CD14-positive monocyte (primary cell): ENCODE measurements around the gene SSU72. TPM values are rescaled to one million over a fixed set of nuclear protein-coding genes. Genes with fewer than 3 reads are reported as not detected.

Experiments
- DNase-seq, 3 donors: peaks; one replicate each; pipeline ENCODE4 v3.0.0-alpha.2; 2011 to 2022
- H2AFZ ChIP-seq: 2 replicates; pipeline ENCODE4 v1.6.0; 2012; ENCODE audit warnings: mild to moderate bottlenecking, low read depth, low read length, inconsistent platforms; ENCODE audit not compliant: insufficient read depth, poor library complexity, severe bottlenecking
- H3K27ac ChIP-seq, 2 donors: 1 replicate in 1 of 2; 2 replicates in 1 of 2; pipeline ENCODE4 v1.5.1; 2012 to 2013; ENCODE audit warnings: low read length in 2 of 2, control low read depth in 1 of 2, inconsistent platforms in 1 of 2, low read depth in 1 of 2, mild to moderate bottlenecking in 1 of 2
- H3K27me3 ChIP-seq, 2 donors: one replicate each; pipeline versions ENCODE4 v1.6.0 to v1.6.1; 2011 to 2013; ENCODE audit warnings: low read length in 2 of 2; ENCODE audit not compliant: control insufficient read depth in 2 of 2, insufficient read depth in 2 of 2
- H3K36me3 ChIP-seq, 2 donors: replicated peaks in 1 of 2; 1 replicate in 1 of 2; 2 replicates in 1 of 2; pipeline versions ENCODE4 v1.5.1 to v1.6.1; 2012 to 2013; ENCODE audit warnings: low read length in 2 of 2, control low read depth in 1 of 2, inconsistent platforms in 1 of 2, mild to moderate bottlenecking in 1 of 2; ENCODE audit not compliant: insufficient read depth in 2 of 2, control insufficient read depth in 1 of 2
- H3K4me1 ChIP-seq, 2 donors: 1 replicate in 1 of 2; 2 replicates in 1 of 2; pipeline versions ENCODE4 v1.5.1 to v1.6.1; 2012 to 2013; ENCODE audit warnings: low read length in 2 of 2, control low read depth in 1 of 2, inconsistent platforms in 1 of 2, mild to moderate bottlenecking in 1 of 2, moderate library complexity in 1 of 2; ENCODE audit not compliant: insufficient read depth in 2 of 2, control insufficient read depth in 1 of 2
- H3K4me2 ChIP-seq: replicated peaks from 2 replicates; pipeline ENCODE3; 2012; ENCODE audit warnings: low read length, moderate library complexity, mild to moderate bottlenecking; ENCODE audit not compliant: poor library complexity, severe bottlenecking; ENCODE audit errors: extremely low read depth
- H3K4me3 ChIP-seq, 3 experiments: fragments of 200-600 bp in 1 of 3; sonication (generic) in 1 of 3; replicated peaks in 1 of 3; 1 replicate in 2 of 3; 2 replicates in 1 of 3; pipeline ENCODE4 v1.5.1; 2011 to 2013; ENCODE audit warnings: low read length in 3 of 3, mild to moderate bottlenecking in 3 of 3, control low read depth in 2 of 3, low read depth in 2 of 3, inconsistent platforms in 1 of 3, moderate library complexity in 1 of 3
- H3K79me2 ChIP-seq: 2 replicates; pipeline ENCODE4 v1.6.0; 2012; ENCODE audit warnings: mild to moderate bottlenecking, control low read depth, inconsistent platforms, low read length, moderate library complexity; ENCODE audit not compliant: insufficient read depth
- H3K9ac ChIP-seq: 2 replicates; pipeline ENCODE4 v1.6.0; 2017; ENCODE audit warnings: low read length, mild to moderate bottlenecking; ENCODE audit not compliant: insufficient read depth, poor library complexity, severe bottlenecking
- H3K9me3 ChIP-seq, 2 donors: replicated peaks in 1 of 2; 1 replicate in 1 of 2; 2 replicates in 1 of 2; pipeline versions ENCODE4 v1.5.1 to v1.6.1; 2012 to 2013; ENCODE audit warnings: low read length in 2 of 2, control low read depth in 1 of 2; ENCODE audit not compliant: control insufficient read depth in 1 of 2, insufficient read depth in 1 of 2
- H4K20me1 ChIP-seq: 2 replicates; pipeline ENCODE4 v1.6.0; 2012; ENCODE audit warnings: mild to moderate bottlenecking, low read length, control low read depth, moderate library complexity; ENCODE audit not compliant: insufficient read depth
- H3K27ac Mint-ChIP-seq, 7 donors: one replicate each; pipeline ENCODE4 v1.8.0; 2020; ENCODE audit warnings: mild to moderate bottlenecking in 7 of 7, mixed read lengths in 7 of 7, moderate library complexity in 6 of 7, inconsistent platforms in 2 of 7
- H3K27me3 Mint-ChIP-seq, 3 donors: one replicate each; pipeline ENCODE4 v1.8.0; 2021 to 2022; ENCODE audit warnings: low read depth in 3 of 3, mild to moderate bottlenecking in 3 of 3, mixed read lengths in 3 of 3, moderate library complexity in 3 of 3, inconsistent platforms in 1 of 3
- H3K36me3 Mint-ChIP-seq, 2 donors: one replicate each; pipeline ENCODE4 v1.8.0; 2020; ENCODE audit warnings: mixed read lengths in 2 of 2, inconsistent platforms in 1 of 2, mild to moderate bottlenecking in 1 of 2
- H3K4me1 Mint-ChIP-seq: one replicate; pipeline ENCODE4 v1.8.0; 2020; ENCODE audit warnings: mild to moderate bottlenecking, mixed read lengths
- H3K4me3 Mint-ChIP-seq, 2 donors: one replicate each; pipeline ENCODE4 v1.8.0; 2020; ENCODE audit warnings: mild to moderate bottlenecking in 2 of 2, mixed read lengths in 2 of 2, moderate library complexity in 1 of 2
- H3K9me3 Mint-ChIP-seq, 7 donors: one replicate each; pipeline ENCODE4 v1.8.0; 2020 to 2022; ENCODE audit warnings: mixed read lengths in 7 of 7, mild to moderate bottlenecking in 6 of 7, moderate library complexity in 6 of 7, inconsistent platforms in 2 of 7
- CTCF ChIP-seq: fragments of 200-600 bp; IDR thresholded peaks from one replicate; pipeline ENCODE4 v1.8.0; 2022; ENCODE audit warnings: antibody characterized with exemption, mild to moderate bottlenecking
- WGBS: methylation state at CpG from one replicate; pipeline ENCODE4 v1.1.5; 2013; ENCODE audit warnings: missing lambda C conversion rate; ENCODE audit not compliant: insufficient coverage; 5-methylcytosine and 5-hydroxymethylcytosine counted together
- intact Hi-C, 2 donors: fragments of 100-400 bp; cut with micrococcal nuclease; formaldehyde crosslinking; loops; one replicate each; pipeline versions ENCODE4 v1.15.0 to v1.15.1; 2023
- polyA plus RNA-seq, 3 donors: library from polyadenylated mRNA; depleted of rRNA in 1 of 3; unstranded in 2 of 3; stranded (reverse) in 1 of 3; fragments of 300-500 nt in 2 of 3; fragments of >200 nt in 1 of 3; fragmentation: Illumina TruSeq in 2 of 3; gene quantifications; 1 replicate in 2 of 3; 2 replicates in 1 of 3; pipeline ENCODE4 v1.2.3, GENCODE V29; 2012 to 2021

The SSU72 gene
- polyA plus RNA-seq, 3 donors: 88.1 to 168 (median 138) TPM

- H3K9me3 ChIP-seq: no peaks in the 10 kb centered on the region
- DNase-seq: peak in 1 of 3 donors; percentile 5
- no peak overlapping the region for H3K4me3 Mint-ChIP-seq
- no peak overlapping the region for H2AFZ ChIP-seq
- H3K4me3 ChIP-seq: no peak overlapping the region
- peaks cover 2 to 6% (median 4%) of the 10 kb centered on the region in 3 donors for H3K27me3 Mint-ChIP-seq
- H3K27me3 ChIP-seq: peaks cover 0 to 4% of the 10 kb centered on the region in 2 donors
- peaks cover 35 to 49% of the 10 kb centered on the region in 2 donors for H3K4me1 ChIP-seq
- no peak overlapping the region for H3K9ac ChIP-seq
- H3K27ac Mint-ChIP-seq: no peak overlapping the region
- H3K9me3 Mint-ChIP-seq: peaks cover 0 to 2% (median 0%) of the 10 kb centered on the region in 7 donors
- no peaks in the 10 kb centered on the region for H4K20me1 ChIP-seq
- TF ChIP-seq CTCF: no peak
- 98% methylated on average over 10 of the region's 14 CpGs for WGBS
- intact Hi-C loops: no loop called here
- peaks cover 0 to 3% of the 10 kb centered on the region in 2 donors for H3K36me3 Mint-ChIP-seq
- H3K4me2 ChIP-seq: no peak overlapping the region
- no peak overlapping the region for H3K27ac ChIP-seq
- peaks cover 34% of the 10 kb centered on the region for H3K4me1 Mint-ChIP-seq
- no peaks in the 10 kb centered on the region for H3K36me3 ChIP-seq
- H3K79me2 ChIP-seq: no peaks in the 10 kb centered on the region
Measured at GRCh38 chr1:1605034-1605591, 30.4 kb upstream of the SSU72 start.

GRCh38 chr1:1604374-1605033 is 29.8 kb upstream of the SSU72 start:
- no peaks in the 10 kb centered on the region for H3K36me3 ChIP-seq
- Mint-ChIP-seq H3K9me3 (peaks cover 0 to 2% (median 0%) of the 10 kb centered on the region in 7 donors), H3K27ac (peak overlapping the region in 1 of 7 donors; percentile 38), H3K36me3 (no peaks in the 10 kb centered on the region), H3K27me3 (peaks cover 2 to 6% (median 4%) of the 10 kb centered on the region in 3 donors), H3K4me1 (peaks cover 34% of the 10 kb centered on the region), H3K4me3 (no peak overlapping the region)
- H3K79me2 ChIP-seq: no peaks in the 10 kb centered on the region
- no peak overlapping the region for H3K4me3 ChIP-seq
- peaks cover 35 to 51% of the 10 kb centered on the region in 2 donors for H3K4me1 ChIP-seq
- H4K20me1 ChIP-seq: no peaks in the 10 kb centered on the region
- peak in 1 of 3 donors; percentile 3 for DNase-seq
- H3K27ac ChIP-seq: no peak overlapping the region
- H3K4me2 ChIP-seq: no peak overlapping the region
- H2AFZ ChIP-seq: no peak overlapping the region
- no peak for TF ChIP-seq CTCF
- H3K9me3 ChIP-seq: no peaks in the 10 kb centered on the region
- 95% methylated on average over 15 of the region's 15 CpGs for WGBS
- intact Hi-C loops: no loop called here
- H3K27me3 ChIP-seq: peaks cover 0 to 4% of the 10 kb centered on the region in 2 donors
- no peak overlapping the region for H3K9ac ChIP-seq
